GM12801 (cell line): ENCODE measurements around the gene SIAH3.

Experiments used
- TF ChIP-seq, protein P1 (sequence below): IDR thresholded peaks from one replicate; pipeline ENCODE4 v1.5.1; 2011; ENCODE audit warnings: control low read depth; ENCODE audit not compliant: insufficient read length; ENCODE audit errors: extremely low read depth

Gene SIAH3

DNA sequence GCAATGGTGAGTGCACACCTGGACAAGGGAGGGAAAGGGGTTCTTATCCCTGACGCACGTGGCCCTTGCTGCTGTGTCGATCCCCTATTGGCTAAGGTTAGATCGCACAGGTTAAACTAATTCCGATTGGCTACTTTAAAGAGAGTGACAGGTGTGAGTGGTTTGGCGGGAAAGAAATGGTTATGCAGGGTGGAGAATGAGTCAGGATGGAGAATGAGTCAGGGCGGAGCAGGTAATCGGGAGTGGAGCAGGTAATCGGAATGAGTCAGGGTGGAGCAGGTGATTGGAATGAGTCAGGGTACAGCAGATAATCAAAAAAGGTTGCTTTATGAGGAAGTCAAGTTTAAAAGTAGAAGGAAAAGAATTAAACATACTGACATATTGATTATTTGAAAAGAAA is 24.4 kb upstream of the SIAH3 start:
- TF ChIP-seq, protein P1, sequence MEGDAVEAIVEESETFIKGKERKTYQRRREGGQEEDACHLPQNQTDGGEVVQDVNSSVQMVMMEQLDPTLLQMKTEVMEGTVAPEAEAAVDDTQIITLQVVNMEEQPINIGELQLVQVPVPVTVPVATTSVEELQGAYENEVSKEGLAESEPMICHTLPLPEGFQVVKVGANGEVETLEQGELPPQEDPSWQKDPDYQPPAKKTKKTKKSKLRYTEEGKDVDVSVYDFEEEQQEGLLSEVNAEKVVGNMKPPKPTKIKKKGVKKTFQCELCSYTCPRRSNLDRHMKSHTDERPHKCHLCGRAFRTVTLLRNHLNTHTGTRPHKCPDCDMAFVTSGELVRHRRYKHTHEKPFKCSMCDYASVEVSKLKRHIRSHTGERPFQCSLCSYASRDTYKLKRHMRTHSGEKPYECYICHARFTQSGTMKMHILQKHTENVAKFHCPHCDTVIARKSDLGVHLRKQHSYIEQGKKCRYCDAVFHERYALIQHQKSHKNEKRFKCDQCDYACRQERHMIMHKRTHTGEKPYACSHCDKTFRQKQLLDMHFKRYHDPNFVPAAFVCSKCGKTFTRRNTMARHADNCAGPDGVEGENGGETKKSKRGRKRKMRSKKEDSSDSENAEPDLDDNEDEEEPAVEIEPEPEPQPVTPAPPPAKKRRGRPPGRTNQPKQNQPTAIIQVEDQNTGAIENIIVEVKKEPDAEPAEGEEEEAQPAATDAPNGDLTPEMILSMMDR: no peak

- TF ChIP-seq, protein P1: no peak
These were observed 22.2 kb upstream of the SIAH3 start for GRCh38 chr13:45873491-45874325.

DNA sequence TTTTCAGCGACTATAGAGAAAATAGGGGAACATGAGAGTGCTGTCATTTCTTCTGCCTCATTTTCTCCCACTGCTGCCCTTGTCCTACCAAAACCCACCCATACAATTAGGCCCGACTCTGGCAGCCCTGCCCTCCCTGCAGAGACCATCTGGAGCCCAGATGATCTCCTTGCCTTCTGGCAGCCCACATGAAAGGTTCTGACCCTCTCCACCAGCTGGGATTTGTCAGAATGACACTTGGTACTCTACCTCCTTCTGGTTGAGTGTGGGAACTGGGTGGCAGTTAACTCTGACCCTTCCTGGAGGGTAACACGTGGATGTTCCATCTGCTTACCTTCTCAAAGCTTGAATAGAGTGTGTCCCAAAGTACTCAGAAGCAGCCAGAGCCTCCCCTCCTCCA is 21.0 kb upstream of the SIAH3 start:
- TF ChIP-seq, protein P1: no peak

- TF ChIP-seq, protein P1: no peak
These were observed 18.7 kb upstream of the SIAH3 start for GRCh38 chr13:45870232-45870631.

GRCh38 chr13:45865414-45865813 is 13.9 kb upstream of the SIAH3 start:
- TF ChIP-seq, protein P1: no peak

- TF ChIP-seq, protein P1: no peak
These were observed 12.4 kb upstream of the SIAH3 start for GRCh38 chr13:45863709-45864590.

GRCh38 chr13:45861322-45861721 is 9.8 kb upstream of the SIAH3 start:
- TF ChIP-seq, protein P1: no peak
